KOPT-K1 (cell line): ENCODE results near the gene C3orf20.
"Not testable (repeated sequence)": the region's sequence is repeated elsewhere in the genome, so short reads cannot be mapped to it uniquely, and the experiment has no call there.

Experiments
- H3K27ac ChIP-seq: fragments of 200-600 bp; sonication (generic); 2 replicates; pipeline ENCODE4 v1.5.1; 2016; ENCODE audit warnings: antibody characterized with exemption, mild to moderate bottlenecking, low read depth, low read length; ENCODE audit not compliant: poor library complexity, severe bottlenecking
- H3K36me3 ChIP-seq: fragments of 200-600 bp; sonication (generic); 2 replicates; pipeline ENCODE4 v1.5.1; 2017; ENCODE audit warnings: antibody characterized with exemption, mild to moderate bottlenecking, low read length, moderate library complexity; ENCODE audit not compliant: insufficient read depth
- H3K9me3 ChIP-seq: fragments of 200-600 bp; sonication (generic); 2 replicates; pipeline ENCODE4 v1.5.1; 2017; ENCODE audit warnings: antibody characterized with exemption, low read length, mild to moderate bottlenecking; ENCODE audit not compliant: insufficient read depth, poor library complexity, severe bottlenecking

C3orf20 gene

DNA sequence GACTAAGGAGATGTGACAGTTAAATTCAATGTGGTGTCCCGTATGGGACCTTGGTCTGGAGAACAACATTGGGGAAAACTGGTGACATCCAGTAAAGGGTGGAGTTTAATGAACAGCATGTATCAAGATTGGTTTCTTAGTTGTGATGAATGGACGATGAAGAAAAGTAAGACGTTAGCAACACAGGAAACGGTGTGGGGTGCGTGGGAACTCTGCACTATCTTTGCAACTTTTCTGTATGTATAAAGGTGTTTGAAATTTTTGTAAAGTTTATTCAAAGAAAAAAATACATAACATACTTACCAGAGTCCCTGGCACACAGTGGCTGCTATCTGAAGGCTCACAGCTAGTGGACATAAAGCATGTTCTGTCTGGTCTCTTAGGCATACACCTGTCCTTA is 29.5 kb upstream of the C3orf20 start:
- Histone ChIP-seq H3K36me3 (no peaks in the 10 kb centered on the region), H3K27ac (no peak overlapping the region), H3K9me3 (no peaks in the 10 kb centered on the region)

DNA sequence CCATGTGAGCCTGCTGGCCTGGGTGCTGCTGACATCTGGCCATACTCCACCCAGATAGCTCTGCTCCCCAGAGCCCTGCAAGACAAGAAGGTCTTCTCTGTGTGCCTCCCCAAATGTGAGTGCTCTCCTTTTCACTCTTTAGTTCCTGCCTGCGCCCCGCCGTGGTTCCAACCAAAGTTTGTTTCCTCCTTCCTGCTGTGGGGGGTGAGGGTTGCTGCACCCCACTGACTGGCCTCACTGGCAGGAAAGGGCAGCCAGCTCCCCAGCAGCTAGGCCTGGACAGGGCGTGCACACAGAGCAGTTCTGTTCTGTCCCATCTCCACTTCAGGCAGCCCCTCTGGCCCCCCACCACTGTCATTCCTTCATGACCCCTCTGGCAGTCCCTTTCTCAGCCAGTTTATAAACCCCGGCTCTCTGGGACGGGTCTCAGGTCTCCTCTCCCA is 28.8 kb upstream of the C3orf20 start:
- H3K9me3 ChIP-seq = no peaks in the 10 kb centered on the region

DNA sequence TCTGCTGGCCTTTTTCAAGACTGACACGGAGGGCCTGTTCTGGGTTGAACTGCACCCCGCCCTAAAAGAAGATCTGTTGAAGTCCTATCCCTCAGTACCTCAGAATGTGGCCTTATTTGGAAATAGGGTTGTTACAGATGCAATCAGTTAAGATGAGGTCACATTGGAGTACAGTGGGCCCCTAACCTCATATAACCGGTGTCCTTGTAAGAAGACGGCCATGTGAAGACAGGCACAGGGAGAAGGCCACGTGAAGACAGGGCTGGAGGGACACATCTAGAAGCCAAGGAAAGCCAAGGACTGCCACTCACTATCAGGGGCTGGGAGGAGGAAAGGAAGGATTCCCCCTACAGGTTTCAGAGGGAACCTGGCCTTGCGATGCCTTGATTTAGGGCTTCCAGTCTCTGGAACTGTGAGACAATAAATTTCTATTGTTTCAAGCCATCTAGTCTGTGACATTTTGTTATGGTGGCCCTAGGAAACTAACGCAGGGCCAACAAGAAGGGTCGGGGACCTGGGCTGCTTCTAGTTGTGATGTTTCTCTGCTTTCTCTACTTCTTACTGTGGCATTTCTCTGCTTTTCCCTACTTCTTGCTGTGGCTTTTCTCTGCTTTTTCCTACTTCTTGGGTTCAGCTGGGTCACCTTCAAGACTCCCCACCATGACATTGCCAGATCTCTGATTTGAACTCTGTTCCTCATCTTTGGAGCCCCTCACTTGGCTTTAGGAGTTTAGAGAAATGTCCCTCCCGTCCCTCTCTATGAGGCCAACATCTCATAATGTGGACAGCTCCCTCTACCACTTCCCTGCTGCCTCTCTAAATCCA is 28.1 kb upstream of the C3orf20 start:
- Histone ChIP-seq H3K27ac (no peak overlapping the region), H3K36me3 (no peaks in the 10 kb centered on the region), H3K9me3 (no peaks in the 10 kb centered on the region)

More for the DNA sequence above, 28.8 kb upstream of the C3orf20 start:
- H3K27ac ChIP-seq = no peak overlapping the region
- no peaks in the 10 kb centered on the region for H3K36me3 ChIP-seq

DNA sequence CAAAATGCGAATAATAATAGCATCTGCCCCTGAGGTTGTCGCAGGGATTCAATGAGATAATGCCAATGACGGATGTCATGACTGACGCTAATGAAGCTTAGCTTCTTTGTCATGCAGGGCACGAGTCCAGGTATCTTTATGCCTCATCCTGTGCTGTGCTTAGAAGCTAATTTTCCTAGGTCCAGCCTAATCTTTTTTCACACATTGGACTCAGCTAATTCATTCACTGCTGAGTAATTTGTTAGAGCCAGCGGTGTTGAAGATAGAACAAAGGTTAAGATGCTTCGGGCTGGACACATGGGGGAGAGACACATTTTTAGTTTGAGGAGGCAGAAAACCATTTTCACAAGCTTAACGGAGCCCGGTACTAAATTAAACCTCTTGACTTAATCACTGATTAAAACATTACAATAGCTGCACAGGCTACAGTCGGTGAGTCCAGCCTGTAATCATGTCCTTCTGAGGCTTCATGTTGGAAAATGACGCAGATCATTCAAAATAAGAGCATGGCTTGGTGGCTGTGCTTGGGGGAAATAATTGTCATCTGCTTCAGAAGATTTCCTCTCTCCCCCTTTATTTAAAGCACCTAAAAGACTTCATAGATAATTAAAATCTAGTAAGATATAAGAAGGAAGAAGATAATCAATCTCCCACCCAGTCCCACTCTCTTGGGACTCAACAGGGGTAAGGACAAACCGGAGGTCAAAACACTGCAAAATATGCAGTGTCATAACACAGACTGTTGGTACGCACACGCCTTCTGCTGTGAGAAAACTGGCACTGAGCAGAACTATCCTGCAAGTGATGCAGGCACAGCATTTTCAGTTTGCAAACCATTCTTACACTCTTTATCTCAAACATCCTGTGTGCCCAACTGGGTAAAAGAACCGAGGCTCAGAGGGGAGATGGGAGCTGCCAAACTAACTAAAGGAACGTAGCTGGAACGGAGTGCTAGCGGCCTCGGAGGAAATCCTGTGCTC is 26.7 kb upstream of the C3orf20 start:
- H3K9me3 ChIP-seq = no peaks in the 10 kb centered on the region
- no peaks in the 10 kb centered on the region for H3K36me3 ChIP-seq
- no peak overlapping the region for H3K27ac ChIP-seq

DNA sequence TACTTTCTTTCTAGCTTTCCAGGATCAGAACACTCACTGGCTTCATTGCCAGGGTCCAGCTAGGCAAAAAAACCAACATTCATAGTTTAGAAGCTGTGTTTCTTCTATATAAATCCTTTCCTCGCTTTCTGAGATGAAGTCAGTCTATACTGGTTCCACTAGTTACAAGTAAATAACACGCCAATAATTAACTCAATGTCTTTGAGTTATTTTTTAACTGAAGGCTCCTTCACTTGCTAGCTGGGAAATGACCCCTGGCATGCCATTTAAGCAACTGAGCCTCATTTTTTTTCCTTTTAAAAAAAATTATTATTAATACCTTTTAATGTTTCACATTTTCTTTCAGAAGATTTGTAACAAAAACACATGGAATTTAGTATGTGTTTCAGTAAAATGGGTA is 25.5 kb upstream of the C3orf20 start:
- no peaks in the 10 kb centered on the region for H3K9me3 ChIP-seq
- peaks cover 10% of the 10 kb centered on the region; the same call in 1 of the 2 replicates for H3K36me3 ChIP-seq
- H3K27ac ChIP-seq = no peak overlapping the region

DNA sequence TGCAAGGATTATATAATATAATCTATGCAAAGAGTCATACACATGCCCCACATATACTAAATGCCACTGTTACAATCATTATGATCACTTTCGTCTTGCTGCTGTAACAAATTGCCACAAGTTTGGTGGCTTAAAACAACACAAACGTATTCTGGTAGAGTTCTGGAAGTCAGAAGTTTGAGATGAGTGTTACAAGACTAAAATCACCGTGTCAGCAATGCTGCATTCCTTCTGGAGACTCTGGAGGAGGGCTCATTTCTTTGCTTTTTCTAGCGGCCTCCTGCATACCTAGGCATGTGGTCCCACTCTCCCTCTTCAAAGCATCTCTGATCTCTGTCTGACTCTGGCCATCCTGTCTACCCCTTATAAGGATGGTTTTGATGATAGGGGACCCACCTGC is 24.7 kb upstream of the C3orf20 start:
- Histone ChIP-seq H3K36me3 (peaks cover 17% of the 10 kb centered on the region), H3K9me3 (no peaks in the 10 kb centered on the region), H3K27ac (no peak overlapping the region)

DNA sequence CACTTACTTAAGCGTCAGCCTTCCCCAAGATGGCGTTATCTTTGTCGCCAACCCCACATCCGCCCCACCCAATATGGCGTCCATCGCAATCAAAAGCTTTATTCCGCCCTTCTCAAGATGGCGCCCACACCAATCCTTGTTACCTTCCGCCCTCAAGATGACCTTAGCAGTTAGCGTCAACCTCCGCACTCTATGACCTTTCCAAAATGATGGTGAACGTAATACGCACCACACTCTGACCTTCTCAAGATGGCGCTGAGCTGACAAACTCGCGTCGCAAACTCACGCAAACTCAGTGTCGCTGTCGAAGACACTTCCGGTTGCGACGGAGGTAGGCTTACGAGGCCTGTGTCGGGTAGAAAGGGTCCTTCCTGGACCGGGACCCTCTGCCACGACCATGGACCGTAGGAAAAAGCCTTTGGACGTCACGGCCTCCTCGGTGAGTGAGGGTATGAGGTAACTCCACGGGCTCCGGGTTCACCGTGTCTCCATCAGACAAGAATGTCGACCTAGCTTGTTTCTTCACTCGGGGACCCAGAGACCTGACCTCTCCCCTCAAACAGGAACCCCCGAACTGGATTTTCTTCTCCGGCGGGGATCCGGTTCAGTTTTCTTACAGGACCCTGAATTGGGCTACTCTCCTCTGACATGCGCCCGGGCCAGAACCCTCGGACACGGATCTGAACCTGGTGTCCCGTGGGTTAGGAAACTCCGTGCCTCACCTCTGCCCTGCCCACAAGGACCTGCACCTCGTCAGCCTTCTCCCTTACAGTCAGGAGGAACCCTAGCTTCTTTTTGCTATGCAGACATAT is 23.3 kb upstream of the C3orf20 start, which contains the start of gene CCDC174:
Gene CCDC174, plus strand, starts transcription at position 323 of the 812 bp plus-strand sequence. Its CDS starts 75 bp downstream, at position 398.
- Histone ChIP-seq H3K9me3 (no peaks in the 10 kb centered on the region), H3K27ac (peak within 1 kb of the TSS; percentile 76), H3K36me3 (peaks cover 32% of the 10 kb centered on the region)

DNA sequence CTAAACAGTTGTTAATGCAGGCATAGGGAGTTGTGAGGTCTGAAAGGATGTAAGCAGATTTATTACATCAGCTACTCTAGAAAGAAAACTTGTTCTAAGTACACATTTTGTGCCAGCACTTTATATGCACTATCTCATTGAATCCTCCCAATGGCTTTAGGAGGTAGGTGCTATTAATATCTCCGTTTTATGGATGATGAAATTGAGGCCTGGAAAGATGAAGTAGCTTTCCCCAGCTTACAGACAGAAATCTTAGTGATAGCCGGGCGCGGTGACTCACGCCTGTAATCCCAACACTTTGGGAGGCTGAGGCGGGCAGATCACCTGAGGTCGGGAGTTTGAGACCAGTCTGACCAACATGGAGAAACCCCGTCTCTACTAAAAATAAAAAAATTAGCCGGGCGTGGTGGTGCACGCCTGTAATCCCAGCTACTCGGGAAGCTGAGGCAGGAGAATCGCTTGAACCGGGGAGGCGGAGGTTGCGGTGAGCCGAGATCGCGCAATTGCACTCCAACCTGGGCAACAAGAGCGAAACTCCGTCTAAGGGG is 22.5 kb upstream of the C3orf20 start:
- H3K27ac ChIP-seq = peak overlapping the region; percentile 76
- not testable (repeated sequence) for H3K9me3 ChIP-seq
- peaks cover 40% of the 10 kb centered on the region for H3K36me3 ChIP-seq

DNA sequence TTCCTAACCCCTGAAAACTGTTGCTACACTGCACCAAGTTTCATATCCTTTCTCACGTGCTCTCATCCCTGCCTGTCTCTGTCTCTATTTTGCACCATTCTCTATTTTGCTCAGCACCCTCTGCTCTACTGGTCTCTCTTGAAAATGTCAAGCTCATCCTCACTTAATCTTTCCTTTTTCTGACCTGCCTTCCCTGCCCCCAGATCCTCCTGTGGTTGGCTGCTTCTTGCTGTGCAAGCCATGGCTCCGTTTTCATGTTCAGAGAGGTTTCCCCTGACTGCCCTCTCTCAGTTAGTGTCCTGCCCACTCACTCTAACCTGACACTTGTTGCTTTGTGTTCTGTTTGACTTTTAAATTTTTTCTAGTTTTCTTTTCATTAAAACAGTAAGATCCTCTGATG is 17.4 kb upstream of the C3orf20 start:
- Histone ChIP-seq H3K27ac (no peak overlapping the region), H3K36me3 (peaks cover 91% of the 10 kb centered on the region), H3K9me3 (no peaks in the 10 kb centered on the region)

DNA sequence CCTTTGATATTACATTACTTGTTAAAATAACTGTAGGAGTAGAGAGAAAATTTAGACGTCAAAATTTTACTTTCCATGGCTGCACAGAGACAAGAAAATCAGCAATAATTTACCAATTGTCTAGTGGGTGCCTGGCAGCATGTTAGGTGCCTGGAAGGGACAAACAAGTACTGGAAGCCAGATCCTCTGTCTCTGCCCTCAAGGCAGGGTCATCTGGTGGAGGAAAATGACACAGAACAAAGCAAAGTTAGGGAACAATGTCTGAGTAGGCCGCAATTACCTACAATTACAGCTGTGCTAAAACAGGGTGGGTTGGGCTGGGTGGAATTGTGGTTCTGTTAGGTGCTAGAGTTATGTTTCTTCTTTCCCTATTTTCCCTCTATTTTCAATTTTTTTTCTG is 16.0 kb upstream of the C3orf20 start:
- Histone ChIP-seq H3K36me3 (peaks cover 100% of the 10 kb centered on the region), H3K27ac (no peak overlapping the region), H3K9me3 (no peaks in the 10 kb centered on the region)

DNA sequence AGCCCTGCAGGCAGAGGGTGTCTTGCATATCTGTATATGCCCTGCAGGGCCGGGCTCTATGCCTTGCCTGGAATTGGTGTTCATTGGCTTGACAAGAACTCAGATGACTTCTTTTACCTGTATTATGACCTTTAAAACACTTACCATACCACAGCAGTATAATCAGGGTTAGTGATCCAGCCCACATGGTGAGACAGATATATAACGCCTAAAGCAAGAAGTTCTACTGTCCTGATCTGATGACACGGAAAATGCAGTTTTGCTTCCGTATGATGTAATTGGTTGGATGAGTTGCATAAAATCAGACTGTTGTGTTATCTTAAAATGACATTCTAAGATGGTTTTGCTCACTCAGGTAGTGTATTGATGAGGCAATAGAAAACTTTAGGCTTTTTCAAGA is 14.0 kb upstream of the C3orf20 start:
- Histone ChIP-seq H3K9me3 (no peaks in the 10 kb centered on the region), H3K27ac (no peak overlapping the region), H3K36me3 (peaks cover 100% of the 10 kb centered on the region)

DNA sequence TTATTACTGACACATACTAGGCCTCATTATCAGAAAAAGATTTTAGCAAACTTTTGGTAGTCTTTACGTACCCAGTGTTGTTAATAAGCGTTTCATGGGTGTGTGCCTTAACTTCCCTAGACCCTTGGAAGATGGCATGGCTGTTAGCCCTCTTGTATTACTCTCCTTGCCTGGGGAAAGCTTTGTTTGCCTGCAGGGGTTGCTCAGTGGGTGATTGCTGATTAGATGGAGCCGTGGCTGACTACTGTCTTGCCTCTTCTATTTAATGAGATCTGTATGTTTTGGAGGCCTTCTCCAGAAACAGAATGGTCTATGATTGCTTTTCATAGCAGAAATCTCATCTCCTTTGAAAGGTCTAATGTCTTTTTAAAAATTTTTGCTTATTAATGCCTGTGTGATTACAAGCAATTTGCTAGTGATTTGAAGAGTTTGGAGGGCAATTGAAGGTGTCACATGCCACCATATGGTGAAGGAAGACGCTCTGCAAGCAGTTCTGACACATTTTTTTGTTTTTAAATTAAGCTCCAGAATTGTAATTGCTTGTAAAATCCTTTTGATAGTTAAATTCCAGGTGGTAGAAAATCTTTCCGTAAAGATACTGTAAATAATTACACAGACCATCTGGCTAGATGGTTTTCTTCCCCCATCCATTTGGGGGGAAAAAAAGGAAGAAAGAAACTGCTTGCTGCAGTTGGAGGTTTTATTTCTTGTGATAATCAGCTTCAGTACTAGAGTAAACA is 11.4 kb upstream of the C3orf20 start:
- Histone ChIP-seq H3K9me3 (no peaks in the 10 kb centered on the region), H3K36me3 (peaks cover 100% of the 10 kb centered on the region), H3K27ac (no peak overlapping the region)

DNA sequence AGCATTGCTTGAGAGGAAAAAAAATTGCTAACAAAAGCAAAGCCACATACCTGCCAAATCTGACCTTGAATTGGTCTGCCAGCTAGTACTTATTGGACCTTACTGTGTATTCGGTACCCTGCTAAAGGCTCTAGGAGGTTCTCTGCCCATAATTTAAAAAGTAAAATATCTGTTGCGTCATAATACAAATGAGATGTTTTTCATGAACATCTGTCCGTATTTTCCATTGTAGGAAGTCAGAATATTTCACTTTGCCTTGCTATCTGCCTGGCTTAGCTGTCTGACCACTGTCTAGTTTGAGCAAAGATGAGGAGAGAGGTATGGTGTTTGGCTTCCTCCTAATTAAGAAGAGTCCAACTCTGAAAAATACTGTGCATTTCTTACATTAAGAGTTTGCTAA is 10.8 kb upstream of the C3orf20 start:
- Histone ChIP-seq H3K36me3 (peaks cover 100% of the 10 kb centered on the region), H3K9me3 (no peaks in the 10 kb centered on the region), H3K27ac (no peak overlapping the region)

DNA sequence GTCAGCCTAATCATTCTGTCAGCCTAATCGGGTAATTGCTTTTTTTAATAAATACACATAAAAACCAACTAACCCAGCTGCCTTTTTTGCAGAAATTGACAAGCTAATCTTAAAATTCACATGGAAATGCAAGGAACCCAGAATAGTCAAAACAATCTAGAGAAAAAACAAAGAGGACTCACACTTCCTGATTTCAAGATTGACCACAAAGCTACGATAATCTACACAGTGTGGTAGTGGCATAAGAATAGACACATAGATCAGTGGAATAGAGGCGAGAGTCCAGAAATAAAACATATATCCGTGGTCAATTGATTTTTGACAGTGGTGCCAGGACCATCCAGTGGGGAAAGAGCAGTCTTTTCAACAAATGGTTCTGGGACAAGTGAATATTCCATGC is 2.4 kb upstream of the C3orf20 start:
- peaks cover 59% of the 10 kb centered on the region for H3K36me3 ChIP-seq
- no peak overlapping the region for H3K27ac ChIP-seq
- no peaks in the 10 kb centered on the region for H3K9me3 ChIP-seq
